WTC11 (cell line): ENCODE measurements around the gene TACC2. TPM values are rescaled to one million over a fixed set of nuclear protein-coding genes. Genes with fewer than 3 reads are reported as not detected.

Experiments used
- ATAC-seq: fragments of 200-7000 bp; cut with Tn5 transposase; 2 replicates; pipeline ENCODE4 v1.10.0; 2021; ENCODE audit warnings: mild to moderate bottlenecking, moderate library complexity
- CTCF ChIA-PET: fragments of 300-600 bp; sonication (Branson Sonifier 250); formaldehyde crosslinking; loops from one replicate; lab custom pipeline; 2021; ENCODE audit warnings: antibody characterized with exemption; lab: Charles Lee
- POLR2A ChIA-PET: fragments of 350-600 bp; sonication (Branson Sonifier 250); formaldehyde crosslinking; loops from one replicate; lab custom pipeline; 2021; ENCODE audit warnings: antibody characterized with exemption; lab: Charles Lee
- DNase-seq: peaks from one replicate; pipeline ENCODE4 v3.0.0; 2021; ENCODE audit warnings: low spot score
- H3K27ac Mint-ChIP-seq: 2 replicates; pipeline ENCODE4 v1.8.0; 2021; ENCODE audit warnings: mixed read lengths
- H3K27me3 Mint-ChIP-seq: 2 replicates; pipeline ENCODE4 v1.8.0; 2021; ENCODE audit warnings: low read depth, mild to moderate bottlenecking, moderate library complexity, mixed read lengths
- H3K36me3 Mint-ChIP-seq: 2 replicates; pipeline ENCODE4 v1.8.0; 2021; ENCODE audit warnings: mixed read lengths
- H3K4me1 Mint-ChIP-seq: 2 replicates; pipeline ENCODE4 v1.8.0; 2022; ENCODE audit warnings: mixed read lengths
- H3K4me3 Mint-ChIP-seq: 2 replicates; pipeline ENCODE4 v1.8.0; 2021; ENCODE audit warnings: mild to moderate bottlenecking, moderate library complexity, mixed read lengths
- H3K9me3 Mint-ChIP-seq: 2 replicates; pipeline ENCODE4 v1.8.0; 2021; ENCODE audit warnings: mixed read lengths
- AFF4 ChIP-seq: sonication (generic); formaldehyde crosslinking; IDR thresholded peaks from 2 replicates; pipeline ENCODE4 v1.8.1; 2023; ENCODE audit warnings: mild to moderate bottlenecking, missing genetic modification reagents, borderline replicate concordance
- ATF6 ChIP-seq: sonication (generic); formaldehyde crosslinking; IDR thresholded peaks from 2 replicates; pipeline ENCODE4 v1.8.1; 2023; ENCODE audit warnings: mild to moderate bottlenecking, missing genetic modification reagents
- CBFB ChIP-seq: sonication (generic); formaldehyde crosslinking; IDR thresholded peaks from 2 replicates; pipeline ENCODE4 v1.8.1; 2022; ENCODE audit warnings: mild to moderate bottlenecking, low read depth, missing genetic modification reagents
- CREB1 ChIP-seq: sonication (generic); formaldehyde crosslinking; IDR thresholded peaks from 2 replicates; pipeline ENCODE4 v1.8.0; 2023; ENCODE audit warnings: mild to moderate bottlenecking, missing genetic modification reagents
- E2F1 ChIP-seq: sonication (generic); formaldehyde crosslinking; IDR thresholded peaks from 2 replicates; pipeline ENCODE4 v1.8.0; 2022; ENCODE audit warnings: mild to moderate bottlenecking, missing genetic modification reagents
- FOXP1 ChIP-seq: sonication (generic); formaldehyde crosslinking; IDR thresholded peaks from 2 replicates; pipeline ENCODE4 v1.8.0; 2022; ENCODE audit warnings: missing genetic modification reagents, mild to moderate bottlenecking, moderate library complexity, borderline replicate concordance
- IRF1 ChIP-seq: sonication (generic); formaldehyde crosslinking; IDR thresholded peaks from 2 replicates; pipeline ENCODE4 v1.8.0; 2023; ENCODE audit warnings: missing genetic modification reagents
- KAT7 ChIP-seq: sonication (generic); formaldehyde crosslinking; IDR thresholded peaks from 2 replicates; pipeline ENCODE4 v1.8.1; 2023; ENCODE audit warnings: missing genetic modification reagents, mild to moderate bottlenecking, borderline replicate concordance
- PRDM15 ChIP-seq: sonication (generic); formaldehyde crosslinking; IDR thresholded peaks from 2 replicates; pipeline ENCODE4 v1.8.0; 2022; ENCODE audit warnings: missing genetic modification reagents
- PRRX2 ChIP-seq: fragments of 250-450 bp; sonication (Bioruptor Pico); IDR thresholded peaks from 2 replicates; pipeline ENCODE4 v1.8.0; 2021; ENCODE audit warnings: mild to moderate bottlenecking
- RELA ChIP-seq: sonication (generic); formaldehyde crosslinking; IDR thresholded peaks from 2 replicates; pipeline ENCODE4 v1.8.1; 2022; ENCODE audit warnings: missing genetic modification reagents, mild to moderate bottlenecking, borderline replicate concordance
- SMAD3 ChIP-seq: sonication (generic); formaldehyde crosslinking; IDR thresholded peaks from 2 replicates; pipeline ENCODE4 v1.8.0; 2022; ENCODE audit warnings: missing genetic modification reagents, mild to moderate bottlenecking, borderline replicate concordance
- SMAD4 ChIP-seq: sonication (generic); formaldehyde crosslinking; IDR thresholded peaks from 2 replicates; pipeline ENCODE4 v1.8.0; 2022; ENCODE audit warnings: mild to moderate bottlenecking, missing genetic modification reagents
- ZMAT4 ChIP-seq: fragments of 250-450 bp; sonication (Bioruptor Pico); IDR thresholded peaks from 2 replicates; pipeline ENCODE4 v1.9.0; 2021; ENCODE audit warnings: mild to moderate bottlenecking
- ZNF121 ChIP-seq: sonication (generic); formaldehyde crosslinking; IDR thresholded peaks from 2 replicates; pipeline ENCODE4 v1.8.0; 2023; ENCODE audit warnings: missing genetic modification reagents
- ZNF232 ChIP-seq: sonication (generic); formaldehyde crosslinking; IDR thresholded peaks from 2 replicates; pipeline ENCODE4 v1.8.0; 2022; ENCODE audit warnings: mild to moderate bottlenecking, missing genetic modification reagents
- ZNF317 ChIP-seq: sonication (generic); formaldehyde crosslinking; IDR thresholded peaks from 2 replicates; pipeline ENCODE4 v1.8.1; 2023; ENCODE audit warnings: low read depth, mild to moderate bottlenecking, moderate library complexity, missing genetic modification reagents, borderline replicate concordance
- ZNF396 ChIP-seq: fragments of 250-450 bp; sonication (Bioruptor Pico); IDR thresholded peaks from 2 replicates; pipeline ENCODE4 v1.8.0; 2021; ENCODE audit warnings: mild to moderate bottlenecking, moderate library complexity, borderline replicate concordance
- ZNF423 ChIP-seq: fragments of 250-450 bp; sonication (Bioruptor Pico); IDR thresholded peaks from 2 replicates; pipeline ENCODE4 v2.1.2; 2022; ENCODE audit warnings: mild to moderate bottlenecking, moderate library complexity
- ZNF671 ChIP-seq: fragments of 250-450 bp; sonication (Bioruptor Pico); IDR thresholded peaks from 2 replicates; pipeline ENCODE4 v1.8.0; 2021; ENCODE audit warnings: mild to moderate bottlenecking
- total RNA-seq: library from RNA; stranded (reverse); gene quantifications from 3 replicates; pipeline ENCODE4 v1.2.3, GENCODE V29; 2021

TACC2 gene
- total RNA-seq, 1 experiment from 2014 or later = 28.9 TPM

- TF ChIP-seq ZNF317 (CRISPR knock-in tag) (no peak), ATF6 (CRISPR knock-in tag) (no peak), ZNF121 (CRISPR knock-in tag) (no peak), SMAD3 (CRISPR knock-in tag) (no peak), FOXP1 (CRISPR knock-in tag) (no peak), ZNF232 (CRISPR knock-in tag) (no peak), ZNF423 (no peak), AFF4 (CRISPR knock-in tag) (no peak)
Measured at GRCh38 chr10:122248356-122249302, 259.7 kb downstream of the TACC2 start (continued).

GRCh38 chr10:122249303-122249850, 260.4 kb downstream of the TACC2 start:
- Mint-ChIP-seq H3K27me3 (no peaks in the 10 kb centered on the region), H3K4me3 (no peak overlapping the region), H3K4me1 (peaks cover 2% of the 10 kb centered on the region; the same call in 1 of the 2 replicates), H3K9me3 (no peaks in the 10 kb centered on the region), H3K27ac (no peak overlapping the region), H3K36me3 (peaks cover 36% of the 10 kb centered on the region)
- ChIA-PET POLR2A (no interaction called here), CTCF (no interaction called here)
- no peak for DNase-seq
- no peak for ATAC-seq
- TF ChIP-seq ZNF671 (CRISPR knock-in tag) (no peak), E2F1 (CRISPR knock-in tag) (no peak), CBFB (CRISPR knock-in tag) (no peak), ZMAT4 (CRISPR knock-in tag) (no peak), SMAD4 (no peak), PRRX2 (CRISPR knock-in tag) (no peak), PRDM15 (CRISPR knock-in tag) (no peak), IRF1 (CRISPR knock-in tag) (no peak), CREB1 (no peak), ZNF121 (CRISPR knock-in tag) (no peak), KAT7 (no peak), RELA (CRISPR knock-in tag) (no peak), ZNF396 (CRISPR knock-in tag) (no peak)
